ENCODE data around the gene IL12RB2. TPM values are rescaled to one million over a fixed set of nuclear protein-coding genes. Genes with fewer than 3 reads are reported as not detected.

Gene IL12RB2
- total and polyA plus RNA-seq, 8 donors = 0.48 to 1.2 (median 0.69) TPM

DNA sequence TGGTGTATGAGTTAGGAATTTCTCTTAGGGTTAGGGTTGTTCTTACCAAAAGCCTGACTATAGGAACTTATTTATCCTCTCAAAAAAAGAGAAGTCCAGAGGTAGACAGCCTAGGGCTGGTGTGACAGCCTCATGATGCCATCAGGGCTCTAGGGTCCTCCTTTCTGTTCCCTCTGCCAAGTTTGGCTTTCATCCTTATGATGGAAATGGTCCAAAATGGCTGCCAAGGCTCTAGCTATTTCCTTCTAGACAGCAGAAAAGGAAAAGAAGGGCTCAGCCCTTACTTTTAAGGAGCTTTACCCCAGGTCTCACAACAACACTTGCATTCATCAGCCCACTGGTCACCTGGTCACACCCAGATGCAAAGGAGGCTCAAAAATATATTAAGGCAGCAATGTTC, 44.5 kb downstream of the IL12RB2 start:
- no peaks in the 10 kb centered on the region for H3K4me1 ChIP-seq
- no peak for ATAC-seq
- intact Hi-C loops (cut with DNase I) = no loop called here

DNA sequence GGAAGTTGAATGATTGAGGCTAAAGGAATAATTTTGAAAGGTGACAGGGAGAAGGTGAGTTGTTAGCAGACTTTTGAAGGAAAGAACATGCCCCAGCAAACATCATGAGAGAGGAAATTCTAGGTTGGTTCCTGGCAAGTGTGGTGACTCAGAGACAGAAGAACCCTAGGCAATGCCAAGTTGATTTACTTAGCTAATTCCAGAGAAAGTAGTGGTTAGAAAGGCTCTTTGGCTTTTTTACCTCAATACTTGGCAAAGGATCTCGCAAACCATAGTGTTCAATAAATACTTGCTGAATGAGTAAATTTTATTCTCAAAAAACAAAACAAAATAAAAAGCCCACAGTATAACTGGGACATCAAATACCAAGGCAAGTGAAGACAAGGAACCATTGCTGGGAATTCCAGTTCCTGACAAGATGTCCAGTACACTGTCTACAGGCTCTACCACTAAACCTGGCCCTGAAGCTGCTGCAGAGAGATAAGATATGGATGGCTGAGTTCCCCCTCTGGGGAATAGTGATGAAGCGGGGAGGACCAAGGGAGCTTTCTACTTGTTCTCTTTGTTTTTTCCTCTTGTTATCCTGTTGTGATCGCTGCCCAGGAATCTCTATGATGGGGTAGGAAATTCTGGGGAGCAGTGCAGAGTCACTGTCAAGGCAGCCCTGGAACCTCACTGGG, 48.2 kb downstream of the IL12RB2 start:
- Histone ChIP-seq H3K36me3 (no peaks in the 10 kb centered on the region), H3K4me3 (no peak overlapping the region), H3K9me3 (no peaks in the 10 kb centered on the region), H3K27me3 (no peaks in the 10 kb centered on the region), H3K27ac (no peak overlapping the region), H3K4me1 (no peaks in the 10 kb centered on the region)
- TF ChIP-seq, protein P1, sequence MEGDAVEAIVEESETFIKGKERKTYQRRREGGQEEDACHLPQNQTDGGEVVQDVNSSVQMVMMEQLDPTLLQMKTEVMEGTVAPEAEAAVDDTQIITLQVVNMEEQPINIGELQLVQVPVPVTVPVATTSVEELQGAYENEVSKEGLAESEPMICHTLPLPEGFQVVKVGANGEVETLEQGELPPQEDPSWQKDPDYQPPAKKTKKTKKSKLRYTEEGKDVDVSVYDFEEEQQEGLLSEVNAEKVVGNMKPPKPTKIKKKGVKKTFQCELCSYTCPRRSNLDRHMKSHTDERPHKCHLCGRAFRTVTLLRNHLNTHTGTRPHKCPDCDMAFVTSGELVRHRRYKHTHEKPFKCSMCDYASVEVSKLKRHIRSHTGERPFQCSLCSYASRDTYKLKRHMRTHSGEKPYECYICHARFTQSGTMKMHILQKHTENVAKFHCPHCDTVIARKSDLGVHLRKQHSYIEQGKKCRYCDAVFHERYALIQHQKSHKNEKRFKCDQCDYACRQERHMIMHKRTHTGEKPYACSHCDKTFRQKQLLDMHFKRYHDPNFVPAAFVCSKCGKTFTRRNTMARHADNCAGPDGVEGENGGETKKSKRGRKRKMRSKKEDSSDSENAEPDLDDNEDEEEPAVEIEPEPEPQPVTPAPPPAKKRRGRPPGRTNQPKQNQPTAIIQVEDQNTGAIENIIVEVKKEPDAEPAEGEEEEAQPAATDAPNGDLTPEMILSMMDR (IDR thresholded peaks at IDR 0.05) = no peak
- peak; percentile 88 for ATAC-seq
- DNase-seq = no peak
- intact Hi-C loops (cut with DNase I) = no loop called here

More for the DNA sequence above, 44.5 kb downstream of the IL12RB2 start:
- TF ChIP-seq, protein P1 (IDR thresholded peaks at IDR 0.05) = no peak
- Histone ChIP-seq H3K27me3 (no peaks in the 10 kb centered on the region), H3K27ac (no peak overlapping the region), H3K4me3 (no peak overlapping the region), H3K36me3 (no peaks in the 10 kb centered on the region), H3K9me3 (no peaks in the 10 kb centered on the region)
- no peak for DNase-seq

DNA sequence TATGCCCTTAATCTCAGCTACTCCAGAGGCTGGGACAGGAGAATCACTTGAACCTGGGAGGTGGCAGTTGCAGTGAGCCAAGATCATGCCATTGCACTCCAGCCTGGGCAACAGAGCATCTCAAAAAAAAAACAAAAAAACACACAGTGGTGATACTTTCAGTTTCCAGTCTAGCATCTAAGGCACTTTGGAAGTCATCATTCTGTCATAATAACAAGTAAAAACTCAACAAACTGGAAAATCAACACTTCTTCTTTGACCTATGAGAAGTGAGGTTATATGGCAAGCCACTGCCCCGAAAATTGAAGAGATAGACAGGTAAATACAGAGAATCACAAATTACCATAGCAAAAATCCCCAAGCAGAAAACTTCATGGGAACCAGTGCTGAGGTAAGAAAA, 51.9 kb downstream of the IL12RB2 start:
- intact Hi-C loops (cut with DNase I) = no loop called here
- no peaks in the 10 kb centered on the region for H3K9me3 ChIP-seq
- ATAC-seq = no peak

DNA sequence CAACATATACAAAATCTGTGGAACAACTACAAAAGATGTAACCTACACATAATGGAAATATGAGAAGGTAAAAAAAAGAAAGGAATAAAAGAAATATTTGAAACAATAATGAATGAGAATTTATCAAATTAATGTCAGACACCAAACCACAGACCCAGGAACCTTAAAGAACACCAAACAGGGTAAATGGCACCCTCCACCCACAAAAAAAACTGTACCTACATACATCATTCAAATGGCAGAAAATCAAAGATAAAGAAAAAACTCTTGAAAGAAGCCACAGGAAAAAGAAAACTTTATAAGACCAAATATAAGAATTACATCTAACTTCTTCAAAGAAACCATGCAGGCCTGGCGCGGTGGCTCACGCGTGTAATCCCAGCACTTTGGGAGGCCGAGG, 54.0 kb downstream of the IL12RB2 start:
- ATAC-seq (no peak), DNase-seq (no peak)
- no peak overlapping the region for H3K27ac ChIP-seq
- intact Hi-C loops (cut with DNase I) = no loop called here
- no peaks in the 10 kb centered on the region for H3K27me3 ChIP-seq
- no peaks in the 10 kb centered on the region for H3K4me1 ChIP-seq
- H3K4me3 ChIP-seq = no peak overlapping the region
- no peaks in the 10 kb centered on the region for H3K9me3 ChIP-seq
- TF ChIP-seq, protein P1 (IDR thresholded peaks at IDR 0.05) = no peak
- no peaks in the 10 kb centered on the region for H3K36me3 ChIP-seq

More for the DNA sequence above, 51.9 kb downstream of the IL12RB2 start:
- Histone ChIP-seq H3K4me3 (no peak overlapping the region), H3K27ac (no peak overlapping the region), H3K27me3 (no peaks in the 10 kb centered on the region), H3K36me3 (no peaks in the 10 kb centered on the region), H3K4me1 (no peaks in the 10 kb centered on the region)
- DNase-seq = no peak
- TF ChIP-seq, protein P1 (IDR thresholded peaks at IDR 0.05) = no peak

DNA sequence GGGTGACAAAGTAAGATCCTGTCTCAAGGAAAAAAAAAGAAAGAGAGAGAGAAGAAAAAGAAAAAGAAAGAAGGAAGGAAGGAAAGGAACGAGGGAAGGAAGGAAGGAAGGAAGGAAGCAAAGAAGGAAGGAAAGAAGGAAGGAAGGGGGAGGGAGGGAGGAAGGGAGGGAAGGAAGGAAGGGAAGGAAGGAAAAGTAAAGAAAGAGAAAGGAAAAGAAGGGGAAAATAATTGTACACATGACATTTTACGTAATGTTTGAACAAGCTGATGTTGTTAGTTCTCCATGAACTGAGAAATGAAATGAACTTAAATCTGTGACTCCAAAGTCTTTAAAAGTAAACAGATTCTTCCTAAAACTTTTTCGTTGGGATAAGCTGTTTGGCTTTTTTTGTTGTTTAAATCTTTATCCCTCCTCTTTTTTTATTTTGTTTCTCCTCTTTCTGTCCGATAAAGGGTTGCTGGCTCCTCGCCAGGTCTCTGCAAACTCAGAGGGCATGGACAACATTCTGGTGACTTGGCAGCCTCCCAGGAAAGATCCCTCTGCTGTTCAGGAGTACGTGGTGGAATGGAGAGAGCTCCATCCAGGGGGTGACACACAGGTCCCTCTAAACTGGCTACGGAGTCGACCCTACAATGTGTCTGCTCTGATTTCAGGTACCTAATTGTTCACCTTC, 59.8 kb downstream of the IL12RB2 start:
- ATAC-seq = no peak
- intact Hi-C loops (cut with DNase I) = no loop called here
- Histone ChIP-seq H3K4me1 (no peaks in the 10 kb centered on the region), H3K4me3 (no peak overlapping the region), H3K27me3 (no peaks in the 10 kb centered on the region), H3K9me3 (no peaks in the 10 kb centered on the region), H3K36me3 (no peaks in the 10 kb centered on the region), H3K27ac (no peak overlapping the region)
- peak in 2 of 4 donors; percentile 24 to 48 for DNase-seq
- TF ChIP-seq, protein P1 (IDR thresholded peaks at IDR 0.05) = no peak
